HUES6 (cell line): ENCODE measurements around the gene IFT43.

Experiments
- H3K27ac ChIP-seq: 2 replicates; pipeline ENCODE4 v1.7.0; 2013; ENCODE audit warnings: low read depth, mild to moderate bottlenecking, low read length, inconsistent platforms
- H3K27me3 ChIP-seq: 2 replicates; pipeline ENCODE4 v1.6.1; 2013; ENCODE audit warnings: low read length; ENCODE audit not compliant: control insufficient read depth, insufficient read depth
- H3K36me3 ChIP-seq: 2 replicates; pipeline ENCODE4 v1.6.1; 2013; ENCODE audit warnings: low read length; ENCODE audit not compliant: control insufficient read depth, insufficient read depth
- H3K4me1 ChIP-seq: 2 replicates; pipeline ENCODE4 v1.6.1; 2013; ENCODE audit warnings: low read length; ENCODE audit not compliant: control insufficient read depth, insufficient read depth
- H3K4me3 ChIP-seq: 2 replicates; pipeline ENCODE4 v1.5.1; 2013; ENCODE audit warnings: low read depth, low read length
- H3K9ac ChIP-seq: one replicate; pipeline ENCODE4 v1.6.1; 2013; ENCODE audit warnings: mild to moderate bottlenecking, low read length
- H3K9me3 ChIP-seq: 2 replicates; pipeline ENCODE4 v1.6.1; 2013; ENCODE audit warnings: low read depth, low read length; ENCODE audit not compliant: control insufficient read depth, insufficient read depth

IFT43 gene

DNA sequence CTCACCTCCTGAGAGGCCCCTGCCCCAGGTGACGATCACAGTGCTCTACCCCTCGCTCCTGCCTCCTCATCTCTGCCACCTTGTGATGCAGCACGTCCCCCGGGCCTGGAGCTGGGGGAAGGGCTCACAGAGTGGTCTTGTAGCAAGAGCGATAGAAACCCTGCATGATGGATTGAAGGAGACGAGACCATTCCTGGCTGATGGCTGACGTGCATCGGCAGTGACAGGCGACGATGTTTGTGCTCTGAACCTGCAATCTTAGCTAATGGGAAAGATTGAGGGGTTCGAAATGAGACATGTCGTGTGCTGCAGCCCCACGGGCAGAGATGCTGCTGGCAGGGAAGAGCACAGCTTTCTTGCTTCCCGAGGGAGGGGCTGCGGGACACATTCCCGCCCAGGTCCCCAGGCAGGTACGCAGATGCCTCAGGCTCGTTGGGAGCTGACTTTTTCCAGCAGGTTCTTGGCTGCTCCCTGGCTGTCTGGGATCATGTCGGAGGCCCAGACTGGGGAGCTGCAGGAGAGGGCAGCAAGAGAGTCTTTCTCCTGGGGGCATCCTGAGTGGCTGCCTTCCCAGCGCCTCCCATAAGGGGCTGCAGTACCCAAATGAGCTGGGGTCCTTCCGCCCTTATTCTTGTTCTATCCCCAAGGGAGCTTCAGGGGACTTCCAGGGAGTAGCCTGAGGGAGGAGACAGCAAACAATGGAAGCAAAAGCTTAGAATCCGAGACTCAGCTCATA lies 127.5 kb downstream of the IFT43 start:
- Histone ChIP-seq H3K9ac (peak overlapping the region; percentile 36), H3K27me3 (no peaks in the 10 kb centered on the region), H3K4me1 (peaks cover 41% of the 10 kb centered on the region), H3K9me3 (no peaks in the 10 kb centered on the region), H3K36me3 (no peaks in the 10 kb centered on the region), H3K27ac (peak overlapping the region; percentile 11; the same call in 1 of the 2 replicates), H3K4me3 (peak overlapping the region; percentile 21)

DNA sequence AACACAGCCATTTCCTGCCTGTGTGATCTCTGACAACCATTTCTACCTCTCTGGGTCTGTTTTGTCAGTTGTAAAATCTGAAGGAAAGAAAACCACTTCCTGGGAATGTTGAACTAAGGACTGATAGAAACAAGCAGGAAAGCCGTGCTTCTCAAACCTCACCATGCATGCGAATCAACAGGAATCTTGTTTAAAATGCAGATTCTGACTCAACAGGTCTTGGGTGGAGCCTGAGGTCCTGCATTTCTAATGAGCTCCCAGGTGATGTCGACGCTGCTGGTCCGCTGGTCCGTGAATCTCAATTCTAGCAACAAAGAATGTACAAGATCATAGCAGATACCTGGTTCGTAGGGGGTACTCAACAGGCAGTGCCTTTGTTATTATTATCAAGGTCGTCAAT lies 128.1 kb downstream of the IFT43 start:
- Histone ChIP-seq H3K9ac (peak overlapping the region; percentile 36), H3K4me1 (peaks cover 43% of the 10 kb centered on the region), H3K27me3 (no peaks in the 10 kb centered on the region), H3K27ac (peak overlapping the region; percentile 11; the same call in 1 of the 2 replicates), H3K9me3 (no peaks in the 10 kb centered on the region), H3K4me3 (peak overlapping the region; percentile 21), H3K36me3 (no peaks in the 10 kb centered on the region)

DNA sequence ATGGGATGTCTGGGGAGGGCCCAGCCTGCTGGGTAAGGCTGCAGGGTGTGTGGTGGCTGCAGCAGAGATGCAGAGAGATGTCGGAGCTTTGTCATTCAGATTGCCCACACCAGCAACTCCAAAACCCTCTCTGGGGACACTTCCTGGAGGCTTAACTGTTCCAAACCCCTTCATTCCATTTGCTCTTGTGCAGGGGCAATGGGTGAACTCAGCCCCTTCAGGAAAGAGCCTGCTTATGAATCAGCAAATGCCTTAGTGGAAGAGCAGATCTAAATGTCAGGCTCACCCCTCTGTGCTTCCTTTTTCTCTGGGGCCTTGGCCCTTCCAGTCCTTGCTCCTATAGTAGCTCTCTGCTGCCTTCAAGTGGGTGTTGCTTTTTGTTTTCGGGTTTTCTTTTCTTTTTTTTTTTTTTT lies 129.5 kb downstream of the IFT43 start:
- no peaks in the 10 kb centered on the region for H3K27me3 ChIP-seq
- no peaks in the 10 kb centered on the region for H3K36me3 ChIP-seq
- H3K4me3 ChIP-seq, result no peak overlapping the region
- H3K9ac ChIP-seq, result no peak overlapping the region
- H3K9me3 ChIP-seq, result no peaks in the 10 kb centered on the region
- peaks cover 43% of the 10 kb centered on the region for H3K4me1 ChIP-seq
- H3K27ac ChIP-seq, result no peak overlapping the region

DNA sequence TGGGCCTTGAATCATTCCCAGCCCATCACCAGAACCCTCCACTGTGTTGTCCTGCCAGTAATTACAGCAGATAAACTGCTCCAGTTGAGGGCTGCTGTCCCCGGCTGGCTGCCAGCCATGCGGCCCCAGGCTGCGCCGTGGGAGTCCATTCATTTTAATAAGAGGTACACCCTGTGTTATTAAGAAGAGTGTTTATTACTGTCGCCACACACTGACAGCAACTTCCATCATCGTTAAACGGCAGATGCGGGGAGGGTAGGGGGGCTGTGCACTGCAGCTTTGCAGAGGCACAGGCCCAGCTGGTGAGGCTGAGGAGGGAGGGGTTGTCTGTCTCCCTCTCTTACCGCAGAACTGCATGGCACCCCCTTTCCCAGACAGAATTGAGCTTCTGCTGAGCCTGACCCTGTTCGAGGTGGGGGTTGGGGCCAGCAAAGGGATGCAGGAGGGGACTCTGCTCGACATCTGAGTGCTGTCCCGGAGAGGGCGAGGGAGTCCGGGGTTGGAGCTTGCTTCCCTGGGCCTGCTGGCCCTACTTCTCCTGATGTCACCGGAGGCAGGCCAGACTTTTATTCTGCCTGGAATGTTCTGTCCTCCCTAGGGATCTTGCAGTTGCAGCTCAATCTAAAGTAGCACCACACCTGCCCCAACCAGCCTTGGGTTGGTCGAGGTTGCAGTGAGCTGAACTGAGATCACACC lies 132.4 kb downstream of the IFT43 start:
- H3K9ac ChIP-seq, result no peak overlapping the region
- H3K4me1 ChIP-seq, result peaks cover 35% of the 10 kb centered on the region
- no peaks in the 10 kb centered on the region for H3K36me3 ChIP-seq
- no peak overlapping the region for H3K27ac ChIP-seq
- no peaks in the 10 kb centered on the region for H3K9me3 ChIP-seq
- no peaks in the 10 kb centered on the region for H3K27me3 ChIP-seq
- no peak overlapping the region for H3K4me3 ChIP-seq

DNA sequence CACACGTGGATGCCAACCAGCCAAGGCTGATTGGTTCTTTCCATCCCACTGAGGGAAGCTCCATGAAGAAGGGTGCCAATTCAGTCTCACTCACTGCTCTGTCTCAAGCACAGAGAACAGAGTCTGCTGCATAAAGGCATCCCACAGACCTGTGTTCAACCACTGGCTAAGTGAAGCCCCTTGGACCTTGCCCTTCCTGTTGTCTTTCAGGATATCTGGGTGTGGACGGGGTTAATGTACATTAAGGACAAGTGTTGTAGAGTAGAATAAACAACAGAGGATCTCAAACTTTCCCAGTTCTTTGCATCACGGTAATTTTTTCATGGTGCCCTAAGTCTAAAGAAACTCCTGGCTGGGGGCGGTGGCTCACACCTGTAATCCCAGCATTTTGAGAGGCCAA lies 133.0 kb downstream of the IFT43 start:
- Histone ChIP-seq H3K4me1 (peaks cover 35% of the 10 kb centered on the region), H3K27me3 (no peaks in the 10 kb centered on the region), H3K9me3 (no peaks in the 10 kb centered on the region), H3K9ac (no peak overlapping the region), H3K27ac (no peak overlapping the region), H3K4me3 (no peak overlapping the region), H3K36me3 (no peaks in the 10 kb centered on the region)

DNA sequence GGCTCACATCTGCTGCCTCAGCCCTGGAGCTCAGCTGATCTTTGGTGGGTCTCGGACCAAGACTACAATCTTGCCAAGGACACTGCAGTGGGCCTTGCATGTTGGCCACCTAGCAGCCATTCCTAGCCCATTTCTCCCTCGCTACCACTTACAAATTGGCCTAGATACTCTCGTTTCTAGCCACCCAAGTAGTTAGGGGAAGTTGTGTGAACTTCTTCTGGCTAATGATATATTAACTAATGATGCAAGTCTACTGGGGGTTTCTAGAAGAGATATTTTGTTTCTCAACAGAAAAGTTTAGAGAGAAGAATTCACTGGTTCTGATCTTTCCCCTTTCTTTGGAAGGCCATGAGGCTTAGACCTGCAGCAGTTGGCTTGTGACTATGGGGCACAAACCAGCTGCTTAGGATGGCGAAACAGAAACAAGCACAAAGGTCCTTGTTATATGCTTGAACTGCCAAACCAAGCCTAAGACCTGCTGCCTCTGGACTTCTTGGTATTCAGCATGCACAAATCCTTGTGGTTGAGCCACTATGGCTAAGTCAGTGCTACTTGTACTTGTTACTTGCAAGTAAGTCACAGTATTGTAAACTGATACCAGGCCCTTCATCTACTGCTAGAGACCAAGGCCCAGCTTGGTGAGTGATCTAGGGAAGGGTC lies 135.7 kb downstream of the IFT43 start:
- H3K27ac ChIP-seq, result no peak overlapping the region
- no peak overlapping the region for H3K9ac ChIP-seq
- H3K4me1 ChIP-seq, result peaks cover 15% of the 10 kb centered on the region
- H3K9me3 ChIP-seq, result 0 out of 2 replicates have a peak, but pooled peaks cover 2% of the 10 kb centered on the region
- no peak overlapping the region for H3K4me3 ChIP-seq
- H3K27me3 ChIP-seq, result no peaks in the 10 kb centered on the region
- H3K36me3 ChIP-seq, result no peaks in the 10 kb centered on the region

DNA sequence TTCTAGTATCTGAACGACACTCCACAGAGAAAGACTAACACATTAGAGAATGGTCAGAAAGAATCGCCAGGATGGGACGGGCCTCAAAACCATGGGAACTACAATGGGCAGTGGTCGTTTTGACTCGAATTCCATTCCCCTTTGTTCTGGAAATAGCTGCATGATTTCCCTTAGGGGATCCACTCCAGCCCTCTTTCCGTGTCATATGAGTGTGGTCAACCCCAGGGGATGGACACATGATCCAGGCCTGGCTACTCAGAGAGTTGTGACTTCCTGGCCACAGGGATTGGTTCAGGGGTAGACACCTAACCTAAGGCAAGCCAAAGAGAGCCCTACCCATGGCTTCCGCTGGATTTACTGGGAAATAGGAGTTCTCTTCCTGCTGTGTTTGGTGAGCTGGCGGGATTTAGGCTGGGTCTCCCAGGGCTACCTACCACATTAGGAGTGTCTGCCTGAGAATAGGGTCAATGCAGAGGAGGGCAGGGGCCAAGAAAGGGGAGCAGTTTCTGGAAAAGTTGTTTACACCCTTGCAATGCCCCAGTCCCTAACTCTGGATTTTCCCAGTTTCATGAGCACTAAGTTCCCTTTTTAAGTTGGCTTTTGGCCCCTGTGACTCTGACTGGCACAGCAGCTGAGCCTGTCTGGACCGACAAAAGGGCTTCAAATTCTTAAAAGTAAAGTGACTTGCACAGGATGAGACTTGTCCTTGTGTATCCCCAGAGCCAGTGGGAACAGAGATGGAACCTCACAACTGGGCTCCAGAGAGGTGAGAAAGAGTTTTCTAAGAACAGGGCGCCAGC lies 138.1 kb downstream of the IFT43 start:
- Histone ChIP-seq H3K27ac (no peak overlapping the region), H3K9ac (no peak overlapping the region), H3K4me1 (peaks cover 11% of the 10 kb centered on the region), H3K27me3 (no peaks in the 10 kb centered on the region), H3K36me3 (no peaks in the 10 kb centered on the region), H3K9me3 (0 out of 2 replicates have a peak, but pooled peaks cover 7% of the 10 kb centered on the region), H3K4me3 (no peak overlapping the region)

DNA sequence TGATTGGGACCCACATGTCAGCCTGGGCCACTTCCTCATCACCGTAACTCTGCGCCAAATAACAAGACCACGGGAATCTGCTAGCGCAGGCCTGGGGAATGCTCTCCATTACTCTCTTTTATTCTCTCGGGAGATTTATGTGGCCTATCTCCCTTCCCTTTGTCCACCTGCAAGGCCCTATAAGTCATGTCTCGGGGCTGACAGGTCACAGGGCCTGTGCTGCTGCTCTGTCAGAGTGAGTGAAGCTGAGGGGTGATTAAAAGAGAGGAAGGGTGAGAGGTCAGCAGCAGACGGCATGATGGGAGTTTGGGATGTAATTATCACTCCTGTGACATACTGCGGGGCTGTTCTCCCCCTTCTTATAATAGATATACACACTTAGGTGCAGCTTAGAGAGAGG lies 139.9 kb downstream of the IFT43 start:
- H3K27ac ChIP-seq, result no peak overlapping the region

DNA sequence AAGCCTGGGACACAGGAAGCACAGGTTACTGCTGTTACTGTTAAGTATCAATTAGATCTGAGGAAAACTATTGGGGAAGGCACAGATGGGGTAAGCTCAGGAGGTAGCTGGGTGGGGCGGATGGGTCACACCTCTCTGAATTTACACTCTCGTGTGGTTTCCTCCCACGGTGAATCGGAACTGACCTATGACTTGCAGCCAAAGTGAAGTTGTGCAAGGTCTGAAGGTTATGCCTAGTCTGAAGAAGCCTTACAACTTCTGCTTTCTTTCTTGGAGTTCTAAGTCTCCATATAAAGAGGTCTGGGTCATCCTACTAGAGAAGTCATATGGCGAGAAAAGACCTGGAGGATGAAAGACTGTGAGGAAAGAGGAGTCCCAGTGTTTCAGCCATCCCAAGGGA lies 140.5 kb downstream of the IFT43 start:
- H3K4me3 ChIP-seq, result no peak overlapping the region
- no peak overlapping the region for H3K27ac ChIP-seq
- H3K27me3 ChIP-seq, result peaks cover 14% of the 10 kb centered on the region
- no peaks in the 10 kb centered on the region for H3K36me3 ChIP-seq
- H3K9me3 ChIP-seq, result 0 out of 2 replicates have a peak, but pooled peaks cover 7% of the 10 kb centered on the region
- H3K4me1 ChIP-seq, result peaks cover 14% of the 10 kb centered on the region
- no peak overlapping the region for H3K9ac ChIP-seq

More for the DNA sequence above, 139.9 kb downstream of the IFT43 start:
- H3K4me1 ChIP-seq, result peaks cover 11% of the 10 kb centered on the region
- no peak overlapping the region for H3K9ac ChIP-seq
- H3K4me3 ChIP-seq, result no peak overlapping the region
- H3K9me3 ChIP-seq, result 0 out of 2 replicates have a peak, but pooled peaks cover 7% of the 10 kb centered on the region
- peaks cover 8% of the 10 kb centered on the region for H3K27me3 ChIP-seq
- no peaks in the 10 kb centered on the region for H3K36me3 ChIP-seq

DNA sequence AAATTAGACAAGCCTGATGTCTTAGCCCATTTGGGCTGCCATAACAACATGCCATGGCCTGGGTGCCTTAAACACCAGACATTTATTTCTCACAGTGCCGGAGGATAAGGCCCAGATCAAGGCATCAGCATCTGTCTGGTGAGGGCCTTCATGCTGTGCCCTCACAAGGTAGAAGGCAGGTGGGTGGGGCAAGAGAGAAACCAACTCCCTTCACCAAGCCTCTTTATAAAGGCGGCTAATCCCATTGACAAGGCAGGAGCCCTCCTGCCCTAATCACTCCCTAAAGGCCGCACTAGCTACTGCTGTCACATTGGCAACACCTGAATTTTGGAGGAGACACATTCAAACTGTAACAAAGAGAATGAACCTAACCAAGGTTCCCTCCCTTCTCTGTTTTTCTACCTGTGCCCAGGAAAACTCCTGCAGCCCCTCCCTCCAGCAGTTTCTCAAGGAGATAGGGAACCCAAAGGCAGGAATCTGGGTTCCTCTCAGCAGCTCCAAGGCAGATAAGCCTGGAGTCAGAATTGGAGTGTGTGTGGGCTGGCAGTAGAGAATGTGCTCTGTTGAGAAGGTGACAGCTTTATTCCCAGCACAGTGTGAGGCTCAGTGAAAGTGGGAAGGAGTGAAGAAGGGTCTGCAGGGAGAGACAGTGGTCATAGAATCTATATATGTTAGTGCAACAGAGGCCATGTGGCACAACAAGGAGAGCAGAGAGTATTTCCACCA lies 144.5 kb downstream of the IFT43 start:
- Histone ChIP-seq H3K9me3 (0 out of 2 replicates have a peak, but pooled peaks cover 7% of the 10 kb centered on the region), H3K27me3 (peaks cover 47% of the 10 kb centered on the region), H3K4me1 (peaks cover 4% of the 10 kb centered on the region), H3K36me3 (no peaks in the 10 kb centered on the region), H3K27ac (no peak overlapping the region), H3K4me3 (no peak overlapping the region), H3K9ac (no peak overlapping the region)
